HFF-Myc (cell line): ENCODE measurements around the gene PCOLCE2.

Experiments
- DNase-seq: peaks from one replicate; pipeline ENCODE4 v3.0.0-alpha.2; 2011; ENCODE audit warnings: low read depth; ENCODE audit errors: extremely low read depth
- H3K4me3 ChIP-seq: replicated peaks from 2 replicates; pipeline ENCODE4 v1.5.1; 2011; ENCODE audit warnings: low read depth, mild to moderate bottlenecking, control low read depth, low read length
- CTCF ChIP-seq: IDR thresholded peaks from 2 replicates; pipeline ENCODE4 v1.5.1; 2012; ENCODE audit warnings: mild to moderate bottlenecking, low read depth, low read length, control low read depth; ENCODE audit errors: missing control alignments

PCOLCE2 gene

GRCh38 chr3:142795332-142795731 lies 93.6 kb downstream of the PCOLCE2 start:
- no peak for DNase-seq
- TF ChIP-seq CTCF = no peak
- H3K4me3 ChIP-seq = no peak overlapping the region

DNA sequence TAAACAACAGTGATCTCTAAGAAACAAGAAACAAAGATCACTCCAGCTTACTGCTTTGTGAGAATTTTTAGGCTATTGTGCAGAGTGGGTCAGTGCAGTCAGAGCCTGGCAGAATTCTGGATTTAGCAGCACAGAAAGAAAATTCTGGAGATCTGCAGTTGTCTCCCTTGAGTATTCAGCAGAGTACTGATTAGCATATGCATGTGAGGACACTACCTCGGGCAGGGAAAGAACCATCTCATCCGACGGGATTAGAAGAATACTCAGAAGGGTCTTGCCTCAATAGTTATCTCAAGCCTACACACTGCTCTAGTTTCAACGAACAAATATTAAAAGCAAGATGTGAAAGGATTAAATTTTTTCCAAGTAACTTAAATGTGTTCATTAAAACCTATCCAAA lies 94.4 kb downstream of the PCOLCE2 start:
- TF ChIP-seq CTCF = no peak
- DNase-seq = no peak
- no peak overlapping the region for H3K4me3 ChIP-seq

- H3K4me3 ChIP-seq = no peak overlapping the region
- DNase-seq = no peak
- TF ChIP-seq CTCF = no peak
Measured at GRCh38 chr3:142787719-142788118, 101.2 kb downstream of the PCOLCE2 start.

DNA sequence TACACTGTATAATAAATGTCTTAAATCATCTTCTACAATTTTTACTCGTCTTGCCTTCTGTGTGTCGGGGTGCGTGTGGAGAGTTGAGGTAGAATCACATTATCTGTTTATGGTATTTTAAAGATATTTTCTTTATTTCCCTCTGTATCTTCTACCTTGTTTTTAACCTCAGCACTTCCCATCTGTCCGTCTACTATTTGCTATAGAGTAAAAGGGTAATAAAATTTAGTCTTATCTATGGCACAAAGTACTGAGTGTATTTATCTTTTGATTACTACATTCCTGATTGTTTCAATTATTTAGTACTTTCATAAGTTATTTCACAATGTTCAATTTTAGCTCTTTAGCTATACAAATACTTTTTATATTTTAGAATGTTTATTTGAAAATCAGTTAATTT lies 102.9 kb downstream of the PCOLCE2 start:
- no peak overlapping the region for H3K4me3 ChIP-seq
- no peak for TF ChIP-seq CTCF
- DNase-seq = no peak

DNA sequence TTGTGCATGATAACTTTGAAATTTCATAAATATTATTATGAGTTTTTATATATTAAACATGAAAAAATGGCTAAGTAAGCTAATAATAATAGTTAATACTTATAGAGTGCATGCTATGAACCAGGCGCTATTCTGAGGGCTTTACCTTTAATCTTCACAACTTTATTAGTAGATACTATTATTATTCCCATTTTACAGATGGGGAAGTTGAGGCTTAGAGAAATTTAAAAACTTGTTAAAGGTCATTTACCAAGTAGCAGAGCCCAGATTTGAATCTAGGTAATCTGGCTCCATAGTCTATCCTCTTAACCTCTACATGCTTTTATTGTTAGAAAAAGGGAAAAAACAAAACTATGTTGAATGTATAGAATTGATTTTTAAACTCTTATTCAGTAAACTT lies 104.7 kb downstream of the PCOLCE2 start:
- no peak for DNase-seq
- no peak overlapping the region for H3K4me3 ChIP-seq
- no peak for TF ChIP-seq CTCF

DNA sequence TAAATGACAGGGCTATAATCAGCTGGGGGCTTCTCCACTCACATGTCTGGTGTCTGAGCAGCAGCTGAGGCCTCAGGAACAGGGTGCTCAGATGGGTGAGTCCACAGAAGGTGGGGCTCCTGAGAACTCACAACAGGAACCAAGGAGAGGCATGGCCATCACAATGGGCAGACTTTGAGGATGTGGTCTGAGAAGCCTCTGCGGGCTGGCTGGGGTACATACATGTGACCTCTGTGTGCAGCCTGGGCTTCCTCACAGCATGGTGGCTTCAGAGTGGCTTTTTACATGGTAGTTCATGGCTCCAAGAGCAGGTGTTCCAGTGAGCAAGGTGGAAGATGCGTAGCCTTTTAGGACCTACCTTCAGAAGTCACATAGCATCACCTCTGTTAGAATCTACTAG lies 106.3 kb downstream of the PCOLCE2 start:
- no peak for DNase-seq
- TF ChIP-seq CTCF = no peak
- H3K4me3 ChIP-seq = no peak overlapping the region

DNA sequence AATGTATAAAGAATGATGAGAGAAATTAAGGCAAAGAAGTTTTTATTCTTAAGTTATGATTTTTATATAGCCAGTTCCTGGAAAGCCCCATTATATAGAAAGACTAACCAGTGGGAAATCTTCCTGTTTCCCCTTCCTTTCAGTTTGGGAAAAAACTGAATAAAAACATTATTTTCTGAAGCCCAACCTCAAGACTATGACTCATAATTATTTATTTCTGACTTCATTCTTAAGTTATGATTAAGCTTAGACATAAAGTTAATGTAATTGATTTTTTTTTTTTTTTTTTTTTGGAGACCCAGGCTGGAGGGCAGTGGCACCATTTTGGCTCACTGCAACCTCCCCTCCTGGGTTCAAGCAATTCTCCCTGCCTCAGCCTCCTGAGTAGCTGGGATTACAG lies 109.3 kb downstream of the PCOLCE2 start:
- DNase-seq = no peak
- TF ChIP-seq CTCF = no peak
- H3K4me3 ChIP-seq = no peak overlapping the region
